HL-60/S4 (cell line): Measurements from ENCODE around the gene SLC26A2.

Experiments used
- in situ Hi-C: fragments of 300-500 bp; cut with MboI; formaldehyde crosslinking; loops from 2 replicates; pipeline ENCODE4 v1.14.3; 2022; ENCODE audit warnings: low sequenced_read_pairs

Gene SLC26A2

DNA sequence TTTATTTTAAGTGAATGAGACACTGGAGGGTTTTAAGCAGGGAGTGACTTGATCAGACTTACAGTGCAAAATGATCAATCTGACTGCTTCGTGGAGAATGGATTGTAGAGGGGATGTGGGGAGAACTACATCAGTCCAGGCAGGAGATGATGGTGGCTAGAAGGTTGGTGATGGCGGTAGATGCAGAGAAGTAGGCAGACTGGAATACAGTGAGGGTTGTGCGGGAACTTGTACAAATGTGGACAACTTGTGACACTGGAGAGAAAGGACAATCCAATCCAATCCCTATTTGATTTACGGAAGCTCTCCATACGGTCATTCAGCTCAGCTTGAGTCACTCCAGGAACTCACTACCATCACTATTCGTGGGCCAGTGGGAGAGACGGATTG lies 39.3 kb downstream of the SLC26A2 start:
- in situ Hi-C loops, result no loop called here

DNA sequence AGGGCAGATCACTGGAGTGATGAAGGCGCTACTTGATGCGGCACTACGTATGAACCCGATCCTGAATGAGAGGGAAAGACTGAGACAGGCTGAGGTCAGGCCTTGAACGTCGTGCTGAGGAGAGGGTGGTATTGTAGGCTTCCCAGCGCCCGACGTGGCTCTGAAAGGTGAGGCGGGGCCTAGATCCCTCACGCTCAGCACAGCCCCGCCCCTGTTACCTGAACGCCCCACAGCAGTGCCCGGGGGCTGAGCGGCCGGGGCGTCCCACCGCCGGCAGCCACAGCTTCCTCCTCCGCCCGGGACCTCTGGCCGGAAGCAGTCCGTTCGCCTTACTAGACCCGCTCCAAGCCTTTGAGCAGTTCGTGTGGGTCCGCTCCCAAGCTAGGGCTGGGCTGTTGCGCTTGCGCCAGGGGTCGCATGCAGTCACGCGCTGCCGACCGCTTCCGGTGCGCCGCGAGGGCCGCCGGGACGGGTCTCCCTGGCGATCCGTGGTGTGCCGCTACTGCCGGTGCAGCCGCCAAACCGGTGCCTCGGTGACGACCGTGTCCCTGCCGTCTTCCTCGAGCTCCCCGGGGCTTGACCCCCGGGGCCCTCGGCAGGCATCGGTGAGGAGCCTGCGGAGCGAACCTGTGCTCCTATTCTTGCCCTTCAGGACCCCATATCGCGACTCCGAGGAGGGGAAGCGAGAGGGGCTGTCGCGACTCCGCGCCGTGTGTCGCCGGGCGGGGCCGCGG lies 39.9 kb downstream of the SLC26A2 start, which contains the start of the genes HMGXB3 and TIGD6:
TSS of gene HMGXB3 (plus strand) at position 484 of the 734 bp plus-strand sequence. CDS start 4,114 bp downstream, outside the sequence.
TSS of gene TIGD6 (minus strand) at position 399 of the 734 bp plus-strand sequence. CDS start 4,306 bp downstream, outside the sequence.
- in situ Hi-C loops, result no loop called here

DNA sequence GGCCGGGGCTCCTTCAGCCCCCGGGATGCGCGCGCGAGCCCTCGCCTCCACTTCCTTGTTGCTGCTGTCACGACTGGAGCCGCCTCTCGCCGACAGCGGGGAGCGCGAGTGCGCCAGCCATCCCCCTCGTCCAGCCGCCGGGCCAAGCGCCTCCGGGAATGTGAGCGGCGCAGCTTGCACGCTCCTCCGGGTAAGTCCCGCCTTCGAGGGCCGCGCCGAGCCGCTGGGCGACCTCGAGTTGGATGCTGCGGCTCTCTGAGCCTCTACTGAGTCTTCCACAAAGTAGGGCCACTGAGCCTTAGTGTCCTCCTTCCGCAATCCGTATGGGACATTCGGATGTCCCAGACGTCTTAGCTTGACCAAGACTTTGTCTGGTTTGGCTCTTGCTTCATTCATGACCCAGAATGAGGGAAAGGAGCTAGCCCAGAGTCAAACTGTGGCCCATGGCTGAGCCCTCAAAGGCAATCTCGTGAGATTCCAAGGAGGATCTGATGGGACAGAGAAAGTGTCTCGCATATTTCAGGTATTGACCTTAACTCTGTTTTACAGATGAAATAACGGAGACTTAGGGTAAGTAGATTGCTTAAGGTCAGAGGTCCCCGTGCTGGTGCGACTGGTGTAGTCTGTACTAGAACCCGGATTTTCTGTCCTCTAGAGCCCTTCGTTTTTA lies 40.6 kb downstream of the SLC26A2 start:
- in situ Hi-C loops, result no loop called here

DNA sequence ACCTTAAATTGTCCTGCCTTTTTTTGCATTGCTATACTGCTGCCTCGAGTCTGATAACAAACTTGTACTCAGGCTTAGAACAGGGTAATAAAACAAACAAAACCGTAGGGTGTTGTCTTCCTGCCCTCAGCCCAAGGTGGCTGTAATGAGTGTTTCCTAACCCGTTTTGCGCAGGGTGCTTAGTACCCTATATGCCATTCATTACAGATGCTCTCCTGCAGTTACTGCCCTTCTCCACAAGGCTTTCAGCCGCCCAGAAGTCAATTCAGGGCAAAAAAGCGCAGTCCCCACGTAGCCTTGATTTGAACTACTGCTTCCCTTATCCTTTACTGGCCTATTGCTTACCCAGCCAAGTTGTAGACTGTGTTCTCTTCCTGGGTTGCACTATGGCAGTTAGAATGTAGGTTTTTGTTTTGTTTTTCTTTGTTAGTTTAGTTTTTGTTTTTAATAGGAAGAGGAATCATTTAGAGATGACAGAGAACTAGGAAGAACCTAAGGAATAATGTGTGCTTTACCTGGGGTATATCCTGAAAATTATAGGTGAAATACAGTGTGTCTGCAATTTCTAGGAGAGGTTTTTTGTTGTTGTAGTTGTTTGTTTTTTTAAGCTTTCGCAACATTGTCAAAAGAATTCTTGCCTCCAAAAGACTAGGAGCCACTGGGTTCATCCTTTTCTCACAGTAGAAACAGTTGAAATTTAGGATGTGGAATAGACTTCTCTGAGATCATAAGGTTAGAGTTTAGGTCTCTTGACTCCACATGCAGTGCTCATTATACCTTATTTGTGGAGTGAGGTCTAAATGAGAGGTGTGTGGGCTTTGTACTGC lies 41.3 kb downstream of the SLC26A2 start:
- in situ Hi-C loops, result no loop called here

DNA sequence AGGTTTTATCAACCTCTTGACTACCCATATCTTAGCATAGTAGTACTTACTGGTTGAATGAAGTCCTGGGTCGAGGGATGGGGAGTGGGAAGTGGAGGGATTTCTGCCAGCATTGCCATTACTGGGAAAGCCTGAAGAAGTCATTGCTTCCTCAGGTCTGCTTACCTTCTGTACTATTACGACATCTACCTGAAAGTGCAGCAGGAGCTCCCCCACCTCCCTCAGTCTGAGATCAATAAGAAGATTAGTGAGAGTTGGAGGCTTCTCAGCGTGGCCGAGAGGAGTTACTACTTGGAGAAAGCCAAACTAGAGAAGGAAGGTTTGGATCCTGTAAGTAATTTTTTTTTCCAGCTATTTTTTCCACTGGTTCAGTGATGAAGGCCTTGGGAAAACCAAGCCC lies 45.8 kb downstream of the SLC26A2 start:
- in situ Hi-C loops, result no loop called here

DNA sequence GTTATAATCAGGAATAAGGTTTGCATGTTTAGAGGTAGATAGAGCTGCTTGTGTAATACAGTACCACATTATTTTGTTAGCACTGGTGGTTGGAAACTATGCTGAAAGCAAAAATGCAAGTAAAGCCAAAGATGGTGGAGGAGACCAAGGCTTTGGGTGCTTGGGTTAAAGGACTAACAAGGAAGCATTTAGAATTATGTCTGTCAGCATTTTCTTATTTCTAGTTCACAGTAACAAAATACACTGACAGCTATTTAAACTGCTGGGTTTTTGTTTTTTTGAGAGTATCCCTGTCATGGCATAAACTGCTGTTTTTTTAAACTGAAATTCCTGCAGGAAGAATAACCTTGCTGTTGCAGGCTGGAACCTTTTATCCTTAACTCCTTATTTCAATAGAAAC lies 46.5 kb downstream of the SLC26A2 start:
- in situ Hi-C loops, result no loop called here

DNA sequence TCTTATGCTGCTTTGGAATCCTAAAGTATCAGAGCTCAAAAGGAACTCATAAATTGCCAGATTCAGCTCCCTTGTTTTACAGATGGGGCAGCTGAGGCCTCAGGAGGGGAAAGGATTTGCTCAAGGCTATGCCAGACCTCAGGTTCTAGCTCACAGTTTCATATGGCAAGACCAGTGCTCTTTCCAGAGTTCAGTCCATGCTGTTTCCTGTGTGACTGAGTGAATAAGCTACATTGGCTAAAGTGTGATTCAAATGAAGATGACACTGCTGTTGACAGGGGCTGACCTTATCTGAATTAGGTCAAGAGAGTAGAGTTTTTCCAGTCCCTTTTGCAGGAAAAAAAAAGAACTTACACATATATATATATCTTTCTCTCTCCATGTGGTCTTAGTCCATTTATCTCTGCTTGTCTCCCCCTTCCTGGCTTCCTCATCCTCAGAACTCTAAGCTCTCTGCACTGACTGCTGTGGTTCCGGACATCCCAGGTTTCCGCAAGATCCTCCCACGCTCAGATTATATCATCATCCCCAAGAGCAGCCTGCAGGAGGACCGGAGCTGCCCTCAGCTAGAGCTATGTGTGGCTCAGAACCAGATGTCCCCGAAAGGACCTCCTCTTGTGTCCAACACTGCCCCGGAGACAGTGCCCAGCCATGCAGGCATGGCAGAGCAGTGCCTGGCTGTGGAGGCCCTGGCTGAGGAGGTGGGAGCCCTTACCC lies 49.3 kb downstream of the SLC26A2 start:
- in situ Hi-C loops, result no loop called here

DNA sequence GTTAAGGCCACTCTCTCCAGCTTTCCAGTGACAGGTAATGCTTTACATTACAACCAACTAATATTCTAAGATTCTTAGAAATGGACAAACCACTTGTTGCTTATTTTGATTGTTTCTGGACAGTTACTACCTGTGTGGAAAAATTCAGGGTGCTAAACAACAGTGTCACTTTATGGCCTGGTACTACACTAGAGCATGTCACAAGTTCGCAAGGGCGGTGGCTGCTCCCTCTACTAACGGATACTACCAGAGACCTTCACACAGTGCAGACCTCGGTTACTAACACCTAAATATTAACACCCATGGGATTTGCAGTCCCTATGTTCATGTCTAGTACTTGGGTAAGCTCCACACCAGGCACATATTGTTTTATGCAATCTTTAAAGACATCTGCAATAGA lies 53.4 kb downstream of the SLC26A2 start:
- in situ Hi-C loops, result no loop called here

DNA sequence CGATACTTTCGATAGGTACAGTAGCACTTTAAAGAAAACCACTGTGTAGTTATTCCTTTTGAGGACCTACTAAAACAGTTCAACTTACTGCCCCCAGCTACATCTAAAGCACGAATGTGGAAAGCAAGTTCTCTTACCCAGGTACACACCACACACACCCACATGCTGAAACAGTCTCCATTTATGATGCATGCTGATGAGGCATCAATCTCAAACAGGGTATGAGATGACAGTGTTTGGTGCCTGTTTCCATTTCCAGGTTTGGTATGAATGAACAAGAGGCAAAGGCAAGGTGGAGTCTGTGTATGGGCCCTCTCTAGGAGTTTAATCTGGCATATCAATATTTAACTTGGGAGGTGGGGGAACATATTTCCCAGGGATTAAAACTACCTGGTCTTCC lies 53.9 kb downstream of the SLC26A2 start:
- in situ Hi-C loops, result no loop called here

DNA sequence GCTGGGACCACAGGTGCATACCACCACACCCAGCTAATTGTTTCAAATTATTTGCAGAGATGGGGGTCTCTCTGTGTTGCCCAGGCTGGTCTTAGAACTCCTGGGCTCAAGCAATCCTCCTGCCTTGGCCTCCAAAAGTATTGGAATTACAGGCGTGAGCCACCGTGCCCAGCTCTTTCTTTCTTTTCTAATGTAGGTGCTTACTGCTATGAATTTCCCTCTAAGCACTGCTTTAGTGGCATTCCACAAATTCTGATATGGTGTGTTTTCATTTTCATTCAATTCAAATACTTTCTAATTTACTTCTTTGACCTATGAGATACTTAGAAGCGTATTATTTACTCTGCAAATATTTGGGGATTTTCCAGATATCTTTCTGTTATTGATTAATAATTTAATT lies 54.9 kb downstream of the SLC26A2 start:
- in situ Hi-C loops, result no loop called here

DNA sequence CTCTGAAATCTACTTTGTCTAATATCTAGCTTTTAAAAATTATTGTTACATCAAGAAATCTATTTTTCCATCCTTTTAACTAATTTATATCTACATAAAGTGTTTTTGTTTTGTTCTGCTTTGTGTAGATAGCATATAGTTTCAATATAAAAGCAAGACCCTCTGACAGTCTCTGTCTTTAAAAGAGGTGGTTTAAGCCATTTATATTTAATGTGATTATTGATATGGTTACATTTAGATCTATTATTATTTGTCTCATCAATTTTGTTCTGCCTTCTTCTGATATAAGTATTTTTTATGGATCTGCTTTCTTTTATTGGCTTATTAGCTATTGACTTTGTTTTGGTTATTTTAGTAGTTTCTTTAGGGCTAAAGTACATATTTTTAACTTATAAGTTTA lies 56.0 kb downstream of the SLC26A2 start:
- in situ Hi-C loops, result no loop called here

DNA sequence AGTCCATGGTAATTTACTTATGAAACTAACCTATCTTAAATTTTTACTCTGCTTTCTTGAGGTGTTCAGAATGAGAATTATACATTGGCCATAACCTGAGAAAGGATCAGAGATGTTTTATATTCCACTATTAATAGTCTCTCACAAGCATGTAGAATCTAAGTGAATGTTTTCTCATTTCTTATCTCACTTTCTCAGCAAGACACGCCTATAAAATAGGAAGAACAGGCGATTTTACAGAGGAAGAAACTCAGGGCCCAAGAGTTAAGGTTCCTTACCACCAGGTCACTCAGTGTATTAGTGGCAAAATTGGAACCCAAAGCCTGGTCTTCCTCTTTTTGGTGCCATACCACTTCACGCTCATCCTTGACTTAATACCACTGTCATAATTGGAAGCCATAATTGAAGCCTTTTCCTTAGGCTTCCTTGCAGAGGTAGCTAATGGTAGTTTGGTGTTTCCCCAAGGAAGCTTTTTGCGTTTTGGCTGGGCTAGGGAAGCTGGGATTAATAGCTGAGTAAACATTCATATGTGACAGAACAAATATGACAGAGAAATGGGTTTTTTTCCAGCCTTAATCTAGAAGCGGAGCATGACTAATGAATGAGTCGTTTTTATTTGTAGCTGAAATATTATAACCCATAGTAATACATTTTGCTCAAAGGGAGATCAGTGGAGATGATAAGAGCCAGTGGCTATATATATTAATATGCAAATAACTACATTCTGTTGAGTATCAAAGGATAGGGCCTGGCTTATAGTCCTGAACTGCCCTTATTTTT lies 56.9 kb downstream of the SLC26A2 start:
- in situ Hi-C loops, result no loop called here

DNA sequence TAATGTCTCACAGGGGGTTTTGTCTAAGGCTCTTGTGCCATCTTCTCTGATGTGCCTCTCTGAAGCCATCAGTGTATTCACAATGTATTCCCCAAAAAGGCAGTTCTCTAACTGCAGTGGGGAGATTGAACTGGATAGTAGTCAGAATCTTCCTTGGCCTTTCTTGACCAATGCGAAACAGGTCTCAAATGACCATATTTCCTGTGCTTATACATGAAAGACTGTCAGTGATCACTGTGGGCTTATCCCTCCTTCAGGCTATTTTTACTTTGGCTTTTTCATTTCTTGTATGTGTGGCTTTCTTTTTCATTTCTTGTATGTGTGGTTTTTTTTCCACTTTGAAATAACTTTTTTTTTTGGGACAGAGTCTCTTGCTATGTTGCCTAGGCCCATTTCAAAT lies 59.7 kb downstream of the SLC26A2 start:
- in situ Hi-C loops, result no loop called here

DNA sequence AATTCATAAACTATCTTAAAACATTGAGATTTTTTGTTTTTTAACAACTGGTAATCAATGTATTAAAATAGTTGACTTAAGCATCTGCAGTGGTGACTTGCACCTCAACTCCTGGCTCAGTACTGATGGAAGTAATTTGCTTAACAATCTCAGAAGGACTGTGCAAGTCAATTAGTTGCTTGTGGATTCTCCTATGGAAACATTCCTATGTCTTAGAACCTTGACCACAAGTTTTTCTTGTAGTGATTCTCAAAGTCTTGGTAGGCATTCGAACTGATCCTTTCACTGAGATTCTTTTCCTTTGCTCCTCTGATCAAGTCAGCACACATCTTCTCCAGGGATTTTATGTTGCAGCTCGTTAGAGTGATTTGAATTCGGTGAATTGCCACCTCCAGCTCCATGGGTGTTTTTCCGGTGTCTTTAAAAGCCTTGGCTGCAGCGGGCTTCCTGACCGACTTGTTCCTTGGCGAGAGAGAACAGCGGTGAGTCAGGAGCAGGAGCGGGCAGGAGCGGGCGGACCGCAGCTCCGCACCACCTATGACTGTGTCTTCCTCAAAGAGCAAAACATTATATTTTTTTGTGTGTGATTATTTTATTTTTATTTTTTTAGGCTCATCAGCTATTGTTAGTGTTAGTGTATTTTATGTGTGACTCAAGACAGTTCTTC lies 61.1 kb downstream of the SLC26A2 start:
- in situ Hi-C loops, result no loop called here

DNA sequence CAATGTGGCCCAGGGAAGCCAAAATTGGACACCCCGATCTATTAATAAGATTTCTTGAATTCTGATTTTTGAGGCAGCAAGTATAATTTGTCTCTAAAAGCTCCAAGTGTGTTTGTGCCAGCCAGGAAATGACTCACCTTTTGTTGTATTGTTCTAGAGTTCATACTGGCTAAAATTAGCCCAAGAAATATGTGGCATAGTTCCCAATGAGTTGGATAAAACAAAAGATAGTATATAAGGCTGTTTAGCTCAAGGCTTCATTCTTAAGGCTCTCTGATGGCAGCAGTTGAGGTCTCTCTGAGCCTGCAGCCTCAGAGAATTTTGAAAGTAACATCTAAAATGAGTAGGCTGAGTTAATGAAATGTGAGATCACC lies 61.6 kb downstream of the SLC26A2 start:
- in situ Hi-C loops, result no loop called here

DNA sequence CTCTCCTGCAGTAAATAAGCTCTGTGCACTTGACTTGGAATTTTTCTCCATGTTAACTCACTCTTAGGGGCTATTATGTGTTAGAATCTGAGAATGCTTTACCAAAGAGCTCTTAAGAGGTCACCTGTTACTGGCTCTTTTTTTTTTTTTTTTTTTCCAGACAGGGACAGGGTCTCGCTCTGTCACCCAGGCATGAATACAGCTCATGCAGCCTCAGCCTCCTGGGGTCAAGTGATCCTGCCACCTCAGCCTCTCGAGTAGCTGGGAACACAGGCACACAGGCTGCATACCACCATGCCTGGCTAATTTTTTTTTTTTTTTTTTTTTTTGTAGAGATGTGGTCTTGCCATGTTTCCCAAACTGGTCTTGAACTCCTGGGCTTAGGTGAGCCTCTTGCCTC lies 62.1 kb downstream of the SLC26A2 start:
- in situ Hi-C loops, result no loop called here

DNA sequence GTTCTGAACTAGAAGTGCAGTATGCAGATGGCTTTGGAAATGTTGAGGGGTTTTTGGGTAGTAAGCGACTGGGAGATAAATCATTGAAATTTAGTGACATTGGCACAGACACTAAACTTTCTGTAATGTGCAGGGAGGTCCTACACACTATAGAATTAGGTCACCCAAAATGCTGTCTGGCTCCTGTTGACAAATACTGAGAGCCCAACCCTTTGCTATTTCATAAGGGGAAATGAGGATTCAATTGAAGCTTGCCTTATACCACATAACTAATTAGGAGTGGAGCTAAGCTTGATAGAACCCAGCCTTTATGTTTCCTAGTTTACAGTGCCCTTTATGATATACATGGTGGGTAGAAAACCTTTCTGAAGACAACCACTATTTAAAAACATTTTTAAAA lies 62.6 kb downstream of the SLC26A2 start:
- in situ Hi-C loops, result no loop called here

DNA sequence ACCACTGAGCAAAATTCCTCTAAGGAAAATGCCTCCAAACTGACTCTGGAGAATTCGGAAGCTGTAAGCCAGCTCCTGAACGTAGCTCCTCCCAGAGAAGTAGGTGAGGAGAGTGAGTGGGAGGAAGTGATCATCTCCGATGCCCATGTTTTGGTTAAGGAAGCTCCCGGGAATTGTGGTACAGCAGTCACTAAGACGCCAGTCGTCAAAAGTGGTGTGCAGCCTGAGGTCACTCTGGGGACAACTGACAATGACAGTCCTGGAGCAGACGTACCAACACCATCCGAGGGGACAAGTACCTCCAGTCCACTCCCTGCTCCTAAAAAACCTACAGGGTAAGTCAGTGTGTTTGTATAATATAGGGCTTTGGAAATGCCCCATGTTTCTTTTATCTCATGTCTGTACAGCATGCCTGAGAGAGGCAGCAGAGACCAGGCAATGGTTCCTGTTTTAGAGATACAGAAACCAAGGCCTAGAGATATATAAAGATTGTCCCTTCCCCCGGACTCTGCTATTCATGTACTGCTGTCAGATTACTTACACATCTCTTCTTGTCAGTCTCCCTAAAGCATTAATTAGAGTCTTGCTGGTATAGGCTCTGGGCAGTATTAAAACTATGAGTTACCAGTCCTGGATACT lies 63.9 kb downstream of the SLC26A2 start:
- in situ Hi-C loops, result no loop called here

DNA sequence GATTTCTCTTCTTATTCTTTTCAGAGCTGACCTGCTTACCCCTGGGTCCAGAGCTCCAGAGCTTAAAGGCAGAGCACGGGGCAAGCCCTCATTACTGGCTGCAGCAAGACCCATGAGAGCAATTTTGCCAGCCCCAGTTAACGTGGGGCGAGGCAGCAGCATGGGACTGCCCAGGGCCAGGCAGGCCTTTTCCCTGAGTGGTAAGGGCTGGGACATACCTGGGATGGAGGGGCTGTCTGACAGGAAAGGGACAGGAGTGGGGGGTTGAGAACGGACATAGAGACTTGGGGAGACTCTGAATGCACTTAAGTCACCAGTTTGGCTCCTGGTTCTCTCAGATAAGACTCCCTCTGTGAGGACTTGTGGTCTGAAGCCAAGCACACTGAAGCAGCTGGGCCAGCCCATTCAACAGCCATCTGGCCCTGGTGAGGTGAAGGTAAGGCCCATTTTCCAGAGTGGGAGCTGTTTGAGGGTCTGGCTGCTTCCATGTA lies 66.2 kb downstream of the SLC26A2 start:
- in situ Hi-C loops, result no loop called here
